ENCODE results near the gene KIAA1549.

KIAA1549 gene

DNA sequence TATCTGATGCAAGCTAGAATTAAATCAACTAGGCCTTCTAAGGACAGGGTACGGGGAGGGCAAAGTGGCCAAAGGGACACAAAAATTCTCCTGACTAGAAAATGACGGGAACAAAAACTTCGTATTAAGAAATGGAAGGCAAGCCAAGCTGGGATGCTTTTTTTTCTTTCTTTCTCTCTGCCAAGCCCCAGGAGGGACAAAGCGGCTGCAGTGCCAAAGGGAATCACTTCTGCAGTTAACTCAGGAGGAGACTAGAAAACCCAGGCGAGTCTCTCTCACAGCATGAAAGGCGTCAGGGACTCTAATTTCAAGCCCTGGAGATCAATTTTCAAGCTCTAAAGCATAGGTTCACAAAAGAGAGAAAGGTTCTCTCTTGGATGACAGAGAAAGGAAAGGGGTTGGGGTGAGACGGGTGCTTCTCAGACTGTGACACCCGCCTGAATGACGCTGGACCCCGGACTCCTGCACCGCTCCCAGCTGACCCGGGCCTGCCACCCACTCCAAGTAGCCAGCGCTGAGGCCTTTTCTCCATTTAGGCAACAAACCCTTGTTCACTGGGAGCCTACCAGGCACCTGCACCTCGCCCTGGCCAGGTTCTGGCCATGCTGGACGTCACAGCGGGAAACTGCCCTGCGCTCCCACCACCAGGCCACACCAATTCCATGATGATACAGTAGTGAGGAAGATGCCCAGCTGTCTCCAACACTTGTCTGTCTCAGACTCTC lies 56.5 kb downstream of the KIAA1549 start:
- DNase-seq (ENCODE audit: low read depth), result no peak
- TF ChIP-seq, protein P1, sequence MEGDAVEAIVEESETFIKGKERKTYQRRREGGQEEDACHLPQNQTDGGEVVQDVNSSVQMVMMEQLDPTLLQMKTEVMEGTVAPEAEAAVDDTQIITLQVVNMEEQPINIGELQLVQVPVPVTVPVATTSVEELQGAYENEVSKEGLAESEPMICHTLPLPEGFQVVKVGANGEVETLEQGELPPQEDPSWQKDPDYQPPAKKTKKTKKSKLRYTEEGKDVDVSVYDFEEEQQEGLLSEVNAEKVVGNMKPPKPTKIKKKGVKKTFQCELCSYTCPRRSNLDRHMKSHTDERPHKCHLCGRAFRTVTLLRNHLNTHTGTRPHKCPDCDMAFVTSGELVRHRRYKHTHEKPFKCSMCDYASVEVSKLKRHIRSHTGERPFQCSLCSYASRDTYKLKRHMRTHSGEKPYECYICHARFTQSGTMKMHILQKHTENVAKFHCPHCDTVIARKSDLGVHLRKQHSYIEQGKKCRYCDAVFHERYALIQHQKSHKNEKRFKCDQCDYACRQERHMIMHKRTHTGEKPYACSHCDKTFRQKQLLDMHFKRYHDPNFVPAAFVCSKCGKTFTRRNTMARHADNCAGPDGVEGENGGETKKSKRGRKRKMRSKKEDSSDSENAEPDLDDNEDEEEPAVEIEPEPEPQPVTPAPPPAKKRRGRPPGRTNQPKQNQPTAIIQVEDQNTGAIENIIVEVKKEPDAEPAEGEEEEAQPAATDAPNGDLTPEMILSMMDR (IDR thresholded peaks at IDR 0.05; ENCODE audit: insufficient read depth, low read depth, low read length, missing control alignments), result no peak

DNA sequence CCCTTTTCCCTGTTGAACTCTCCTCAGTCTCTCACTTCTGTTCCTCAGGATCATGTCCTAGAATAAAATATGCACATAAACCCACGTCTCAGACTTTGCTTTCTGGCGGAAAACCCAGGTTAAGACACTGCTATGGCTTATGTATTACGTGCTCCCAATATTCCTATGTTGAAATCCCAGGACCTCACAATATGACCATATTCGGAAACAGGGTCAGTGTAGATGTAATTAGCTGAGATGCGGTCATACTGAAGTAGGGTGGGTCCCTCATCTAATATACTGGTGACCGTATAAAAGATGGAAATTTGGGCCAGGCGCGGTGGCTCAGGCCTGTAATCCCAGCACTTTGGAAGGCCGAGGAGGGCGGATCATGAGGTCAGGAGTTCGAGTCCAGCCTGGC lies 59.9 kb downstream of the KIAA1549 start:
- H3K4me3 ChIP-seq (ENCODE audit: low read length), result no peak overlapping the region
- TF ChIP-seq, protein P1 (IDR thresholded peaks at IDR 0.05; ENCODE audit: insufficient read depth, low read depth, low read length, missing control alignments), result no peak
- no peak for DNase-seq (ENCODE audit: low read depth)

More for the DNA sequence above, 56.5 kb downstream of the KIAA1549 start:
- H3K4me3 ChIP-seq (ENCODE audit: low read length), result no peak overlapping the region

DNA sequence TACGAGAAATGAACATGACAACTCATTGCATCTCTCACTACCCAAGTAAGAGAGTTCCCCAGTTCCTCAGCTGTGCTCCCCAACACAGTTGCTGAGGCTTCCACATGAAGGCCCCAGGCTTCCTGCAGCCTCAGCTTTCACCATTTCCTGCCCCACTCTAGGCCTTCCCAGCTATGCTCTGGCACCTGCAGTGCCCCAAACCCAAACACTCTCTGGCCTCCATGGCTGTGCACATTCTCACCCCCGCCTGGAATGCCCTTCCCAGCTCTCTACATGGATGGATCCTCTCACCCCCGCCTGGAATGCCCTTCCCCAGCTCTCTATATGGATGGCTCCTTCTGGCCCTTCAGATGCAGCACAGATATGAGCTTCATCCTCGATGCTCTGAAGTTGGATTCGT lies 61.3 kb downstream of the KIAA1549 start:
- TF ChIP-seq, protein P1 (IDR thresholded peaks at IDR 0.05; ENCODE audit: insufficient read depth, low read depth, low read length, missing control alignments), result no peak
- no peak for DNase-seq (ENCODE audit: low read depth)
- H3K4me3 ChIP-seq (ENCODE audit: low read length), result no peak overlapping the region

DNA sequence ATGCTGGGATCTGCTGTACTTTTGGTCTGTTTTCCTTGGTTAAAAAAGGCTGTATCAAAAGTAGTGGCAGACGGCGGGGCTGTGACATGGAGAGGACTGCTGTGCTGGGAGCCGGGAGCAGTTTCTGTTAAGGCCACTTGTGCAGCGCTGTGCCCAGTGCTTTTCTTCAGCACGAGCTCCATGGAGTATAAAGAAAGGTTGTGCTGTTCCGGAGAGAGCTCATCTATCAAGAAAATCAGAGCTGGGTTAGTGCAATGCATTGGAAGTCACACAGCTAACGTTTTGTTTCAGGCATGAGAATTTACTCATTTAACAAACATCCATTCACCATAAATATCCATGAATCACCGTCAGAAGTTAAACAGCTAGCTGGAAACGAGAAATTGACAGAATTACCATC lies 62.0 kb downstream of the KIAA1549 start:
- H3K4me3 ChIP-seq (ENCODE audit: low read length), result no peak overlapping the region
- TF ChIP-seq, protein P1 (IDR thresholded peaks at IDR 0.05; ENCODE audit: insufficient read depth, low read depth, low read length, missing control alignments), result no peak
- no peak for DNase-seq (ENCODE audit: low read depth)

DNA sequence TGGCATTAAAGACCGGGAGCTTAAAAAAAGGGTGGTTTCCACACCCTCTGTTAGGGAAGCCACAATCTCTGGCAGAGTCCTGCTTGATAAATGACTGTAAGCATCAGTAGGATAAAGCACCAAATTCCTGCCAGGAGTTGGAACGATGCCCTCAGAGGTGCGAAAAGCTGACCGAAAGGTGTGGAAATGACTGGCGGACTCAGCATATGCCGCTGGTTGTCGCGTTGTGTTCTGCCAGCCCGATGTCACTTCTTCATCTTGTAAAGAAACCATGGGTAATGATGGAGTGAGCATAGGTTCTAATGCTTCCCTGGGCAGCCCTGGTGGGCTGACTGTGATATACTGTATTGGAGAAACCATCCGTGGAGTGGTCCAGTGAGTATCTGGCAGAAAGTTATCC lies 62.4 kb downstream of the KIAA1549 start:
- H3K4me3 ChIP-seq (ENCODE audit: low read length), result no peak overlapping the region
- DNase-seq (ENCODE audit: low read depth), result no peak
- TF ChIP-seq, protein P1 (IDR thresholded peaks at IDR 0.05; ENCODE audit: insufficient read depth, low read depth, low read length, missing control alignments), result no peak

DNA sequence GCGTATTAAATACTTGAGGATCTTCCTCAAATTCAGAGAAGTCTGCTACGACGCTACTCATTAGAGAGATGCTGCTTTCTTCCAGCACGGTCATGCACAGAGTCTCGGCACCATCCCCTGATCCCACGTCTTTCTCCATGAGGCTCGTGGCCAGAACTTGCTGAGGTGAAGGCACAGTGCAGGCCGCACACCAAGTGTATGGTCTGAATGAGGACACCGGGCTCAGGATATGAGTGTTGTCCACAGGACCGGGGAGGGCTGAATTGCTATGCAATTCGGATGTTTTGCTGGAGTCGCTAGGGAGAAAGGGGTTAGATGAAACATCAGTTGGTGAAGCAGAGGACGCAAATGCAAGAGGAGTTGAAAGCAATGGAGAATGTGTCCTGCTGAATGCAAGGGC lies 63.0 kb downstream of the KIAA1549 start:
- TF ChIP-seq, protein P1 (IDR thresholded peaks at IDR 0.05; ENCODE audit: insufficient read depth, low read depth, low read length, missing control alignments), result no peak
- no peak overlapping the region for H3K4me3 ChIP-seq (ENCODE audit: low read length)
- no peak for DNase-seq (ENCODE audit: low read depth)

DNA sequence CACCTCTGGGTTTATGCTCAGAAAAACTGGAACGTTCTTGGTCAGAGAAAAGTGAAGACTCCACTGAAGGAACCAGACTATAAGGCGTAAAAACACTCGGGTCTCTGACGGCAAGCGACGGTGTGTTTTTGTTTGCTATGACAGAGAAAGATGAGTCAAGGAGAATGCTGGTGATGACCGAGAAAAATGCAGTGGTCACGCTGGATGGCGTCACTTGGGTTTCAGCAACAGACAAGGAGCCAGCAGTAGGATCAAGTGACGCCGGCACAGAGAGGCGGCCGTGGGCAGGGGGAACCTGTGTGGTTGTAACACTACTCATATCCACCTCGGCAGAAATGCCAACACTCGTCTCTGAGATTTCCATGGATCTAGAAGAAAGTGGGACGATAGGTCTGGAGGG lies 63.4 kb downstream of the KIAA1549 start:
- TF ChIP-seq, protein P1 (IDR thresholded peaks at IDR 0.05; ENCODE audit: insufficient read depth, low read depth, low read length, missing control alignments), result no peak
- no peak for DNase-seq (ENCODE audit: low read depth)
- H3K4me3 ChIP-seq (ENCODE audit: low read length), result no peak overlapping the region
